Measurements from ENCODE around the gene SEMA3G. TPM values are rescaled to one million over a fixed set of nuclear protein-coding genes. Genes with fewer than 3 reads are reported as not detected.

Gene SEMA3G
- total RNA-seq, 4 donors from 2014 or later, result 0.34 to 9.8 (median 3.4) TPM

- no peak overlapping the region for H3K4me3 ChIP-seq
- H3K36me3 ChIP-seq, result peaks cover 9 to 60% (median 25%) of the 10 kb centered on the region in 3 donors
- H3K9me3 ChIP-seq, result no peaks in the 10 kb centered on the region
- H3K27ac ChIP-seq, result peak overlapping the region in 2 of 4 donors; percentile 42 to 95
- 26 to 45% methylated on average over 6 of the region's 6 CpGs for WGBS, 2 donors
- peaks cover 27 to 61% (median 40%) of the 10 kb centered on the region in 3 donors for H3K4me1 ChIP-seq
- H3K27me3 ChIP-seq, result no peaks in the 10 kb centered on the region
- no peak for TF ChIP-seq CTCF (IDR thresholded peaks at IDR 0.05)
- no peak for TF ChIP-seq POLR2A (IDR thresholded peaks at IDR 0.05)
- DNase-seq, result no peak
- intact Hi-C loops (cut with DNase I), result no loop called here
These were observed 13.3 kb upstream of the SEMA3G start for GRCh38 chr3:52458031-52458760.

- peaks cover 27 to 56% (median 40%) of the 10 kb centered on the region in 3 donors for H3K4me1 ChIP-seq
- 62 to 68% methylated on average over 4 to 5 of the region's 5 CpGs for WGBS, 2 donors
- peak overlapping the region; percentile 89 to 97 (median 94) for H3K4me3 ChIP-seq
- H3K27me3 ChIP-seq, result no peaks in the 10 kb centered on the region
- DNase-seq, result no peak
- TF ChIP-seq CTCF (IDR thresholded peaks at IDR 0.05) (no peak), POLR2A (IDR thresholded peaks at IDR 0.05) (no peak)
- H3K36me3 ChIP-seq, result peaks cover 9 to 46% (median 25%) of the 10 kb centered on the region in 3 donors
- no peaks in the 10 kb centered on the region for H3K9me3 ChIP-seq
- intact Hi-C loops (cut with DNase I), result no loop called here
- peak overlapping the region; percentile 90 to 95 (median 92) for H3K27ac ChIP-seq
These were observed 11.9 kb upstream of the SEMA3G start for GRCh38 chr3:52456800-52457183.

GRCh38 chr3:52456169-52456799, 11.4 kb upstream of the SEMA3G start:
- H3K9me3 ChIP-seq, result no peaks in the 10 kb centered on the region
- intact Hi-C loops (cut with DNase I), result no loop called here
- H3K36me3 ChIP-seq, result peaks cover 9 to 41% (median 25%) of the 10 kb centered on the region in 3 donors
- H3K4me3 ChIP-seq, result peak overlapping the region; percentile 89 to 97 (median 94)
- H3K27ac ChIP-seq, result peak overlapping the region; percentile 90 to 95 (median 92)
- WGBS, 2 donors, result 4 to 16% methylated on average over 7 to 13 of the region's 13 CpGs
- no peaks in the 10 kb centered on the region for H3K27me3 ChIP-seq
- no peak for DNase-seq
- TF ChIP-seq POLR2A (IDR thresholded peaks at IDR 0.05) (no peak), CTCF (IDR thresholded peaks at IDR 0.05) (no peak)
- H3K4me1 ChIP-seq, result peaks cover 27 to 55% (median 40%) of the 10 kb centered on the region in 3 donors

- peaks cover 9 to 33% (median 22%) of the 10 kb centered on the region in 3 donors for H3K36me3 ChIP-seq
- peaks cover 27 to 55% (median 40%) of the 10 kb centered on the region in 3 donors for H3K4me1 ChIP-seq
- DNase-seq, result peak; percentile 40
- WGBS, 2 donors, result 0 to 3% methylated on average over 13 to 24 of the region's 86 CpGs
- H3K27me3 ChIP-seq, result no peaks in the 10 kb centered on the region
- no peak for TF ChIP-seq CTCF (IDR thresholded peaks at IDR 0.05)
- TF ChIP-seq POLR2A (IDR thresholded peaks at IDR 0.05), result peak in 2 of 4 donors; percentile 52 to 61
- H3K27ac ChIP-seq, result peak within 1 kb of the TSS; percentile 90 to 95 (median 92)
- H3K4me3 ChIP-seq, result peak within 1 kb of the TSS; percentile 89 to 97 (median 94)
- no peaks in the 10 kb centered on the region for H3K9me3 ChIP-seq
- intact Hi-C loops (cut with DNase I), result no loop called here
These were observed 10.6 kb upstream of the SEMA3G start, which contains the start of gene NISCH for GRCh38 chr3:52455283-52456168. TSS of gene NISCH (plus strand) at chr3:52455604. CDS start at chr3:52455642, 38 bp downstream.
